HCT116 (cell line): ENCODE measurements around the gene GOLGA1. TPM values are rescaled to one million over a fixed set of nuclear protein-coding genes. Genes with fewer than 3 reads are reported as not detected.

Experiments
- ATAC-seq: fragments of 200-7000 bp; cut with Tn5 transposase; 2 replicates; pipeline ENCODE4 v1.9.1; 2020; ENCODE audit warnings: mild to moderate bottlenecking, moderate library complexity
- BruUV-seq: library from RNA; stranded (reverse); fragments of 400-500 nt; replicated peaks from 2 replicates; lab custom pipeline; 2021; lab: Mats Ljungman, UMichigan
- CTCF ChIA-PET: fragments of 300-600 bp; sonication (Branson Sonifier 250); formaldehyde crosslinking; loops from one replicate; lab custom pipeline; 2021; ENCODE audit warnings: antibody characterized with exemption; lab: Charles Lee
- POLR2A ChIA-PET: fragments of 300-600, 350-600 bp; sonication (Branson Sonifier 250); formaldehyde crosslinking; loops from one replicate; lab custom pipeline; 2021; ENCODE audit warnings: antibody characterized with exemption; lab: Charles Lee
- RAD21 ChIA-PET, 2 experiments: fragments of 300-600 bp; sonication (Branson Sonifier 250); formaldehyde crosslinking; loops; one replicate each; lab custom pipeline; 2023; ENCODE audit warnings: low total read pairs in 2 of 2; ENCODE audit not compliant: uncharacterized antibody in 2 of 2, unreplicated experiment in 2 of 2, low non-redundant PET in 1 of 2; lab: Charles Lee
- DNase-seq: peaks from one replicate; pipeline ENCODE4 v3.0.0-alpha.2; 2010; ENCODE audit warnings: low read depth, low spot score
- H2AFZ ChIP-seq: fragments of 200-600 bp; shearing (Covaris generic), sonication (generic); 2 replicates; pipeline ENCODE4 v1.6.1; 2017; ENCODE audit warnings: low read depth, mixed run types, mixed read lengths, antibody characterized with exemption, low read length; ENCODE audit not compliant: poor library complexity, severe bottlenecking
- H3K27ac ChIP-seq: 2 replicates; pipeline ENCODE4 v1.5.1; 2012; ENCODE audit warnings: low read depth, low read length
- H3K27me3 ChIP-seq: fragments of 200-600 bp; sonication (generic); 2 replicates; pipeline ENCODE4 v1.6.1; 2016; ENCODE audit warnings: mixed run types, low read length, mixed read lengths; ENCODE audit not compliant: insufficient read depth
- H3K36me3 ChIP-seq, 2 experiments: fragments of 200-500 bp in 1 of 2; fragments of 200-600 bp in 1 of 2; sonication (Bioruptor generic) in 1 of 2; sonication (generic) in 1 of 2; 2 replicates each; pipeline versions ENCODE4 v1.5.1 to v1.6.1; 2014 to 2016; ENCODE audit warnings: low read length in 2 of 2, inconsistent platforms in 1 of 2, mixed read lengths in 1 of 2, mixed run types in 1 of 2; ENCODE audit not compliant: insufficient read depth in 2 of 2, control insufficient read depth in 1 of 2
- H3K4me1 ChIP-seq, 2 experiments: fragments of 200-600 bp in 1 of 2; sonication (generic) in 1 of 2; 2 replicates each; pipeline versions ENCODE4 v1.5.1 to v1.6.1; 2012 to 2017; ENCODE audit warnings: low read length in 2 of 2, inconsistent platforms in 1 of 2, mild to moderate bottlenecking in 1 of 2, mixed read lengths in 1 of 2, mixed run types in 1 of 2, moderate library complexity in 1 of 2; ENCODE audit not compliant: insufficient read depth in 2 of 2, control insufficient read depth in 1 of 2
- H3K4me2 ChIP-seq: fragments of 200-600 bp; sonication (generic); 2 replicates; pipeline ENCODE4 v1.6.1; 2017; ENCODE audit warnings: mixed run types, low read length, mixed read lengths
- H3K4me3 ChIP-seq, 2 experiments: fragments of 200-600 bp in 1 of 2; sonication (generic) in 1 of 2; replicated peaks in 1 of 2; 2 replicates each; pipeline ENCODE4 v1.5.1; 2011 to 2016; ENCODE audit warnings: low read length in 2 of 2, control low read depth in 1 of 2, low read depth in 1 of 2, mild to moderate bottlenecking in 1 of 2, mixed read lengths in 1 of 2, mixed run types in 1 of 2
- H3K79me2 ChIP-seq: fragments of 200-600 bp; sonication (generic); 2 replicates; pipeline ENCODE4 v1.6.1; 2017; ENCODE audit warnings: mild to moderate bottlenecking, mixed run types, low read length, moderate library complexity, mixed read lengths; ENCODE audit not compliant: insufficient read depth
- H3K9ac ChIP-seq: fragments of 200-600 bp; sonication (generic); 2 replicates; pipeline ENCODE4 v1.6.1; 2016; ENCODE audit warnings: low read length, mixed read lengths
- H3K9me2 ChIP-seq: fragments of 200-600 bp; sonication (generic), shearing (Covaris generic); 2 replicates; pipeline ENCODE4 v1.6.1; 2017; ENCODE audit warnings: mixed run types, mild to moderate bottlenecking, moderate library complexity; ENCODE audit not compliant: insufficient read depth
- H3K9me3 ChIP-seq, 2 experiments: fragments of 200-500 bp in 1 of 2; fragments of 200-600 bp in 1 of 2; sonication (Bioruptor generic) in 1 of 2; sonication (generic) in 1 of 2; 2 replicates each; pipeline ENCODE4 v1.6.1; 2014 to 2017; ENCODE audit warnings: low read length in 2 of 2, mixed read lengths in 2 of 2, inconsistent platforms in 1 of 2, low read depth in 1 of 2, mild to moderate bottlenecking in 1 of 2, mixed run types in 1 of 2, moderate library complexity in 1 of 2; ENCODE audit not compliant: control insufficient read depth in 1 of 2, insufficient read depth in 1 of 2
- H4K20me1 ChIP-seq: fragments of 200-600 bp; sonication (generic), shearing (Covaris generic); 2 replicates; pipeline ENCODE4 v1.6.1; 2017; ENCODE audit warnings: mixed run types, mild to moderate bottlenecking, moderate library complexity; ENCODE audit not compliant: insufficient read depth
- MAX ChIP-seq: IDR thresholded peaks from 2 replicates; pipeline ENCODE4 v1.6.1; 2012
- POLR2A ChIP-seq: IDR thresholded peaks from 2 replicates; pipeline ENCODE4 v1.7.0; 2011; ENCODE audit warnings: borderline replicate concordance; ENCODE audit not compliant: insufficient read depth, insufficient read length; ENCODE audit errors: extremely low read depth
- TCF7L2 ChIP-seq: IDR thresholded peaks from 2 replicates; pipeline ENCODE4 v1.7.0; 2011; ENCODE audit warnings: borderline replicate concordance, inconsistent platforms; ENCODE audit not compliant: insufficient read depth, insufficient read length; ENCODE audit errors: extremely low read depth
- YY1 ChIP-seq: IDR thresholded peaks from 2 replicates; pipeline ENCODE4 v1.6.1; 2011; ENCODE audit warnings: low read length, low read depth, moderate library complexity, mild to moderate bottlenecking; ENCODE audit not compliant: insufficient replicate concordance; ENCODE audit errors: extremely low read depth
- ZBTB33 ChIP-seq: IDR thresholded peaks from 2 replicates; pipeline ENCODE4 v1.6.1; 2011; ENCODE audit warnings: mild to moderate bottlenecking, low read length, moderate library complexity; ENCODE audit not compliant: insufficient replicate concordance; ENCODE audit errors: extremely low read depth
- intact Hi-C: fragments of 100-400 bp; cut with micrococcal nuclease; formaldehyde crosslinking; loops from 2 replicates; pipeline ENCODE4 v1.10.0; 2022
- total RNA-seq: library from RNA; stranded (reverse); gene quantifications from one replicate; pipeline ENCODE4 v1.2.1, GENCODE V29; 2021; ENCODE audit not compliant: unreplicated experiment

GOLGA1 gene
- total RNA-seq, 1 experiment from 2014 or later, result 13.1 TPM

- H3K9me3 ChIP-seq, result no peaks in the 10 kb centered on the region
- TF ChIP-seq ZBTB33, result no peak
- no peak for TF ChIP-seq MAX
- no peak for TF ChIP-seq POLR2A
- no peak for TF ChIP-seq YY1
- no peak for TF ChIP-seq TCF7L2
- TF ChIP-seq, all 23 proteins: peak for 0
- Histone ChIP-seq H3K27me3 (no peaks in the 10 kb centered on the region), H3K9me2 (no peaks in the 10 kb centered on the region), H3K4me3 (no peak overlapping the region), H3K36me3 (no peaks in the 10 kb centered on the region), H3K4me1 (peaks cover 12 to 29% of the 10 kb centered on the region in 2 experiments), H2AFZ (no peak overlapping the region), H3K27ac (no peak overlapping the region), H3K79me2 (no peaks in the 10 kb centered on the region), H3K4me2 (no peak overlapping the region), H4K20me1 (no peaks in the 10 kb centered on the region), H3K9ac (no peak overlapping the region)
- DNase-seq (no peak), ATAC-seq (no peak)
- ChIA-PET POLR2A (no interaction called here), RAD21 (no interaction called here), CTCF (interaction anchor here (0.8 to 5.1 kb wide), 4 partner anchors 9 to 72 kb away, joined by 3 to 87 read pairs (median 3); partner anchors contain the start of gene WDR38)
- intact Hi-C loops, result no loop called here
- BruUV-seq, result no TSS peak
These were observed 97.3 kb downstream of the GOLGA1 start for GRCh38 chr9:124843456-124844034.
